H1 (cell line): ENCODE results near the gene MLPH. TPM values are rescaled to one million over a fixed set of nuclear protein-coding genes. Genes with fewer than 3 reads are reported as not detected.
A peak's percentile ranks its signal among the peaks of the same experiment; 100 is the strongest.

ENCODE experiments used
- CTCF ChIA-PET: fragments of 300-600 bp; sonication (Branson Sonifier 250); formaldehyde crosslinking; loops from one replicate; lab custom pipeline; 2021; ENCODE audit not compliant: partially characterized antibody; lab: Charles Lee
- POLR2A ChIA-PET: fragments of 300-600 bp; sonication (Branson Sonifier 250); formaldehyde crosslinking; loops from one replicate; lab custom pipeline; 2021; ENCODE audit warnings: inconsistent platforms; ENCODE audit not compliant: partially characterized antibody; lab: Charles Lee
- DNase-seq, 2 experiments: peaks; one replicate each; pipeline versions ENCODE4 v3.0.0 to v3.0.0-alpha.2; 2010 to 2022; ENCODE audit warnings: low spot score in 2 of 2, low read depth in 1 of 2, mixed read lengths in 1 of 2
- FAIRE-seq: peaks from 2 replicates; lab custom pipeline; 2011; peaks lifted over from hg19 to GRCh38; lab: Jason Lieb, UNC
- H2AFZ ChIP-seq: 2 replicates; pipeline ENCODE4 v1.8.1; 2012; ENCODE audit warnings: low read length, inconsistent platforms
- H2AK5ac ChIP-seq: 2 replicates; pipeline ENCODE4 v1.6.1; 2013; ENCODE audit warnings: low read depth, low read length
- H2BK120ac ChIP-seq: replicated peaks from 2 replicates; pipeline ENCODE3; 2013; ENCODE audit warnings: low read depth, low read length, inconsistent platforms
- H2BK12ac ChIP-seq: 2 replicates; pipeline ENCODE4 v1.6.1; 2013; ENCODE audit warnings: low read depth, low read length
- H2BK15ac ChIP-seq: 2 replicates; pipeline ENCODE4 v1.6.1; 2013; ENCODE audit warnings: low read length
- H2BK20ac ChIP-seq: 2 replicates; pipeline ENCODE4 v1.6.1; 2013; ENCODE audit warnings: low read length
- H2BK5ac ChIP-seq: 2 replicates; pipeline ENCODE4 v1.6.1; 2013; ENCODE audit warnings: low read depth, low read length
- H3K14ac ChIP-seq: 2 replicates; pipeline ENCODE4 v1.6.1; 2013; ENCODE audit warnings: inconsistent platforms; ENCODE audit not compliant: insufficient read length
- H3K18ac ChIP-seq: 2 replicates; pipeline ENCODE4 v1.6.1; 2013; ENCODE audit warnings: low read length; ENCODE audit errors: extremely low read depth
- H3K23ac ChIP-seq: 2 replicates; pipeline ENCODE4 v1.6.1; 2013; ENCODE audit warnings: inconsistent platforms; ENCODE audit not compliant: insufficient read length
- H3K23me2 ChIP-seq: 2 replicates; pipeline ENCODE4 v1.6.1; 2013; ENCODE audit warnings: low read depth, low read length
- H3K27ac ChIP-seq: 2 replicates; pipeline ENCODE4 v1.6.1; 2011; ENCODE audit warnings: low read depth, low read length, inconsistent platforms
- H3K27me3 ChIP-seq, 4 experiments: replicated peaks in 1 of 4; 1 replicate in 1 of 4; 2 replicates in 3 of 4; pipeline versions ENCODE4 v1.6.1 to v1.8.1; 2011 to 2013; ENCODE audit warnings: low read length in 3 of 4, mild to moderate bottlenecking in 3 of 4, inconsistent platforms in 2 of 4, mixed read lengths in 2 of 4, moderate library complexity in 1 of 4; ENCODE audit not compliant: control insufficient read depth in 3 of 4, insufficient read depth in 3 of 4; ENCODE audit errors: extremely low read depth in 1 of 4
- H3K36me3 ChIP-seq, 4 experiments: 2 replicates each; pipeline versions ENCODE4 v1.6.1 to v1.8.1; 2011 to 2013; ENCODE audit warnings: mild to moderate bottlenecking in 4 of 4, low read length in 3 of 4, moderate library complexity in 2 of 4, control low read depth in 1 of 4, inconsistent platforms in 1 of 4; ENCODE audit not compliant: insufficient read depth in 4 of 4, control insufficient read depth in 2 of 4
- H3K4ac ChIP-seq: replicated peaks from 2 replicates; pipeline ENCODE3; 2013; ENCODE audit warnings: low read length, low read depth, mixed read lengths, inconsistent platforms; ENCODE audit not compliant: insufficient read length
- H3K4me1 ChIP-seq, 4 experiments: replicated peaks in 1 of 4; 1 replicate in 1 of 4; 2 replicates in 3 of 4; pipeline versions ENCODE4 v1.6.1 to v1.8.1; 2011 to 2013; ENCODE audit warnings: low read length in 3 of 4, inconsistent platforms in 2 of 4, mixed read lengths in 1 of 4; ENCODE audit not compliant: insufficient read depth in 4 of 4, control insufficient read depth in 3 of 4
- H3K4me2 ChIP-seq, 2 experiments: 2 replicates each; pipeline versions ENCODE4 v1.6.1 to v1.8.1; 2011 to 2013; ENCODE audit warnings: low read depth in 2 of 2, low read length in 2 of 2, control low read depth in 1 of 2, inconsistent platforms in 1 of 2, mild to moderate bottlenecking in 1 of 2; ENCODE audit not compliant: insufficient read depth in 1 of 2
- H3K4me3 ChIP-seq, 4 experiments: fragments of 200-600, 300-600 bp in 1 of 4; sonication (generic), shearing (Covaris generic), sonication (Bioruptor Twin) in 1 of 4; 2 replicates each; pipeline versions ENCODE4 v1.5.1 to v1.8.1; 2011 to 2016; ENCODE audit warnings: low read length in 4 of 4, low read depth in 3 of 4, control low read depth in 2 of 4, inconsistent platforms in 2 of 4, mild to moderate bottlenecking in 2 of 4, mixed read lengths in 1 of 4, moderate library complexity in 1 of 4; ENCODE audit not compliant: insufficient read depth in 2 of 4; ENCODE audit errors: extremely low read depth in 1 of 4
- H3K56ac ChIP-seq: replicated peaks from 2 replicates; pipeline ENCODE3; 2013; ENCODE audit warnings: low read depth, mild to moderate bottlenecking, mixed read lengths, low read length, inconsistent platforms; ENCODE audit not compliant: insufficient read length
- H3K79me1 ChIP-seq: 2 replicates; pipeline ENCODE4 v1.6.1; 2013; ENCODE audit warnings: low read depth, low read length, control low read depth
- H3K79me2 ChIP-seq, 2 experiments: 2 replicates each; pipeline versions ENCODE4 v1.6.1 to v1.8.1; 2012 to 2013; ENCODE audit warnings: low read length in 2 of 2, mild to moderate bottlenecking in 2 of 2, inconsistent platforms in 1 of 2; ENCODE audit not compliant: insufficient read depth in 2 of 2, control insufficient read depth in 1 of 2
- H3K9ac ChIP-seq, 4 experiments: replicated peaks in 1 of 4; 1 replicate in 1 of 4; 2 replicates in 3 of 4; pipeline versions ENCODE4 v1.6.1 to v1.8.1; 2011 to 2013; ENCODE audit warnings: low read depth in 3 of 4, low read length in 3 of 4, control low read depth in 2 of 4, mild to moderate bottlenecking in 2 of 4, moderate library complexity in 2 of 4, inconsistent platforms in 1 of 4; ENCODE audit errors: extremely low read depth in 1 of 4
- H3K9me3 ChIP-seq, 2 experiments: 2 replicates each; pipeline versions ENCODE4 v1.6.1 to v1.8.1; 2012 to 2013; ENCODE audit warnings: mild to moderate bottlenecking in 2 of 2, moderate library complexity in 2 of 2, control low read depth in 1 of 2, inconsistent platforms in 1 of 2, low read depth in 1 of 2, low read length in 1 of 2, mixed read lengths in 1 of 2; ENCODE audit not compliant: insufficient read depth in 2 of 2
- H4K20me1 ChIP-seq, 2 experiments: replicated peaks in 1 of 2; 2 replicates each; pipeline versions ENCODE3 to v1.8.1; 2011 to 2013; ENCODE audit warnings: inconsistent platforms in 2 of 2, low read length in 2 of 2, mild to moderate bottlenecking in 1 of 2; ENCODE audit not compliant: insufficient read depth in 2 of 2, control insufficient read depth in 1 of 2
- H4K5ac ChIP-seq: 2 replicates; pipeline ENCODE4 v1.6.1; 2013; ENCODE audit warnings: low read length, low read depth, mixed read lengths, inconsistent platforms; ENCODE audit not compliant: insufficient read length
- H4K8ac ChIP-seq: 2 replicates; pipeline ENCODE4 v1.8.0; 2013; ENCODE audit warnings: mild to moderate bottlenecking, moderate library complexity, low read length, inconsistent platforms; ENCODE audit not compliant: insufficient read depth; ENCODE audit errors: extremely low read depth
- H4K91ac ChIP-seq: replicated peaks from 2 replicates; pipeline ENCODE3; 2013; ENCODE audit warnings: low read length, mixed read lengths, inconsistent platforms; ENCODE audit not compliant: insufficient read length
- CHD1 ChIP-seq: IDR thresholded peaks from 2 replicates; pipeline ENCODE4 v1.6.1; 2012; ENCODE audit warnings: low read depth, low read length, improper control_type of control experiment
- CREB1 ChIP-seq: IDR thresholded peaks from 2 replicates; pipeline ENCODE4 v1.6.1; 2012; ENCODE audit warnings: inconsistent platforms
- EP300 ChIP-seq, 2 experiments: IDR thresholded peaks; 1 replicate in 1 of 2; 2 replicates in 1 of 2; pipeline ENCODE4 v1.6.1; 2011 to 2012; ENCODE audit warnings: low read depth in 2 of 2, low read length in 2 of 2, mild to moderate bottlenecking in 2 of 2, borderline replicate concordance in 1 of 2, inconsistent platforms in 1 of 2, moderate library complexity in 1 of 2
- SAP30 ChIP-seq: fragments of 300-600 bp; sonication (generic); IDR thresholded peaks from 2 replicates; pipeline ENCODE4 v1.7.1; 2012; ENCODE audit warnings: low read length, moderate library complexity, mild to moderate bottlenecking, inconsistent platforms; ENCODE audit not compliant: insufficient read depth, insufficient replicate concordance
- TCF12 ChIP-seq: IDR thresholded peaks from 2 replicates; pipeline ENCODE4 v1.6.1; 2011; ENCODE audit warnings: low read depth, mild to moderate bottlenecking, low read length
- WGBS, 2 experiments: shearing (Covaris generic) in 1 of 2; methylation state at CpG; one replicate each; pipeline versions ENCODE4 v1.1.6 to v1.1.7; 2013 to 2015; ENCODE audit warnings: low lambda C conversion rate in 2 of 2, mixed read lengths in 2 of 2, inconsistent platforms in 1 of 2, low coverage in 1 of 2, missing lambda C conversion rate in 1 of 2; ENCODE audit not compliant: insufficient replicate concordance in 2 of 2, insufficient coverage in 1 of 2, insufficient read length in 1 of 2; ENCODE audit errors: extremely low coverage in 1 of 2, missing lambda C conversion rate in 1 of 2; 5-methylcytosine and 5-hydroxymethylcytosine counted together
- polyA plus RNA-seq, 7 experiments: library from polyadenylated mRNA; depleted of rRNA in 3 of 7; stranded (reverse) in 5 of 7; unstranded in 2 of 7; fragments of >200 nt in 5 of 7; fragments of 200-250 nt in 2 of 7; gene quantifications; 1 replicate in 5 of 7; 2 replicates in 1 of 7; 4 replicates in 1 of 7; pipeline versions ENCODE4 v1.2.1 to v1.2.3, GENCODE V29; 2011 to 2013; ENCODE audit warnings: missing spikeins in 2 of 7, mixed read lengths in 2 of 7
- total RNA-seq: library from RNA; stranded (reverse); fragmentation: NEBNext Ultra II Directional; extraction: Animal tissue kit (Norgen Biotek cat#: 25700); gene quantifications from 2 replicates; pipeline ENCODE4 v1.2.1, GENCODE V29; 2021
- TF ChIP-seq, protein P1 (sequence below), 3 experiments: IDR thresholded peaks; 1 replicate in 2 of 3; 2 replicates in 1 of 3; pipeline versions ENCODE4 v1.5.1 to v1.6.1; 2011; ENCODE audit warnings: low read length in 3 of 3, mild to moderate bottlenecking in 3 of 3, inconsistent platforms in 2 of 3, low read depth in 1 of 3, moderate library complexity in 1 of 3; ENCODE audit not compliant: insufficient read depth in 1 of 3; ENCODE audit errors: control extremely low read depth in 1 of 3

MLPH gene
- total and polyA plus RNA-seq, 2 of the 8 experiments (the other 6 are each of a cell fraction or from before 2014, with no cell fraction given), result 12.7 to 17.0 TPM

GRCh38 chr2:237581751-237582746 lies 95.0 kb downstream of the MLPH start:
- Histone ChIP-seq H2AFZ (no peak overlapping the region), H2BK12ac (no peak overlapping the region), H3K27me3 (no peaks in the 10 kb centered on the region), H4K91ac (no peak overlapping the region), H4K8ac (peak overlapping the region; percentile 76; the same call in 1 of the 2 replicates), H3K4ac (no peak overlapping the region), H3K18ac (no peak overlapping the region; the same call in 1 of the 2 replicates), H3K23ac (no peak overlapping the region), H2BK20ac (no peak overlapping the region; the same call in 1 of the 2 replicates), H3K79me2 (peaks cover 0 to 19% of the 10 kb centered on the region in 2 experiments; a peak in 3 of 4 replicates), H3K9ac (no peak overlapping the region; a peak in 1 of 7 replicates), H2AK5ac (no peak overlapping the region), H3K79me1 (peaks cover 2% of the 10 kb centered on the region; the same call in 1 of the 2 replicates), H3K23me2 (no peaks in the 10 kb centered on the region; the same call in 1 of the 2 replicates), H3K56ac (no peak overlapping the region), H3K4me3 (no peak overlapping the region), H3K4me1 (peaks cover 0 to 19% (median 14%) of the 10 kb centered on the region in 4 experiments; a peak in 6 of 7 replicates), H3K14ac (no peak overlapping the region), H3K9me3 (no peaks in the 10 kb centered on the region), H3K36me3 (peaks cover 0 to 2% (median 0%) of the 10 kb centered on the region in 4 experiments; a peak in 1 of 8 replicates), H4K5ac (no peak overlapping the region), H2BK15ac (0 out of 2 replicates have a peak overlapping the region, but pooled peaks have one; percentile 53), H4K20me1 (peaks cover 3% of the 10 kb centered on the region in 2 experiments), H3K27ac (no peak overlapping the region), H3K4me2 (no peak overlapping the region), H2BK5ac (no peak overlapping the region), H2BK120ac (no peak overlapping the region)
- no peak for DNase-seq
- POLR2A ChIA-PET, result interaction anchor here (1.1 to 5.5 kb wide), 6 partner anchors 9 to 49 kb away, joined by 3 to 27 read pairs (median 6); partner anchors contain the start of gene RAB17
- CTCF ChIA-PET, result interaction anchor here (0.6 to 3.1 kb wide), 19 partner anchors 10 to 163 kb away, joined by 3 to 24 read pairs (median 4); no protein-coding TSS in a partner anchor
- peak; percentile 69 for FAIRE-seq
- WGBS, 2 experiments, result 77% methylated on average over 25 of the region's 25 CpGs; no CpG with 5 or more reads in 1 of the 2 experiments
- TF ChIP-seq CREB1 (no peak), TCF12 (no peak), EP300 (IDR thresholded peaks at IDR 0.05; ENCODE audit: borderline replicate concordance in 1 of 2, low read depth in 2 of 2, low read length in 2 of 2) (no peak), SAP30 (no peak), CHD1 (no peak)
- TF ChIP-seq, protein P1, sequence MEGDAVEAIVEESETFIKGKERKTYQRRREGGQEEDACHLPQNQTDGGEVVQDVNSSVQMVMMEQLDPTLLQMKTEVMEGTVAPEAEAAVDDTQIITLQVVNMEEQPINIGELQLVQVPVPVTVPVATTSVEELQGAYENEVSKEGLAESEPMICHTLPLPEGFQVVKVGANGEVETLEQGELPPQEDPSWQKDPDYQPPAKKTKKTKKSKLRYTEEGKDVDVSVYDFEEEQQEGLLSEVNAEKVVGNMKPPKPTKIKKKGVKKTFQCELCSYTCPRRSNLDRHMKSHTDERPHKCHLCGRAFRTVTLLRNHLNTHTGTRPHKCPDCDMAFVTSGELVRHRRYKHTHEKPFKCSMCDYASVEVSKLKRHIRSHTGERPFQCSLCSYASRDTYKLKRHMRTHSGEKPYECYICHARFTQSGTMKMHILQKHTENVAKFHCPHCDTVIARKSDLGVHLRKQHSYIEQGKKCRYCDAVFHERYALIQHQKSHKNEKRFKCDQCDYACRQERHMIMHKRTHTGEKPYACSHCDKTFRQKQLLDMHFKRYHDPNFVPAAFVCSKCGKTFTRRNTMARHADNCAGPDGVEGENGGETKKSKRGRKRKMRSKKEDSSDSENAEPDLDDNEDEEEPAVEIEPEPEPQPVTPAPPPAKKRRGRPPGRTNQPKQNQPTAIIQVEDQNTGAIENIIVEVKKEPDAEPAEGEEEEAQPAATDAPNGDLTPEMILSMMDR (IDR thresholded peaks at IDR 0.05; ENCODE audit: control extremely low read depth in 1 of 3, insufficient read depth in 1 of 3, low read depth in 1 of 3, low read length in 3 of 3), result peak in 2 of 3 experiments; percentile 30 to 51; a peak in 2 of 4 replicates
